Astrocyte (in vitro differentiated cells and primary cell): ENCODE results near the gene PEX14.

Experiments
- CTCF ChIP-seq: IDR thresholded peaks from 2 replicates; pipeline ENCODE4 v1.5.1; 2011; ENCODE audit warnings: low read depth, mild to moderate bottlenecking, inconsistent platforms, low read length, moderate library complexity; ENCODE audit not compliant: insufficient read depth
- EZH2 ChIP-seq: IDR thresholded peaks from 2 replicates; pipeline ENCODE4 v1.6.1; 2012; ENCODE audit warnings: mild to moderate bottlenecking, low read length, inconsistent platforms; ENCODE audit not compliant: insufficient read depth

DNA sequence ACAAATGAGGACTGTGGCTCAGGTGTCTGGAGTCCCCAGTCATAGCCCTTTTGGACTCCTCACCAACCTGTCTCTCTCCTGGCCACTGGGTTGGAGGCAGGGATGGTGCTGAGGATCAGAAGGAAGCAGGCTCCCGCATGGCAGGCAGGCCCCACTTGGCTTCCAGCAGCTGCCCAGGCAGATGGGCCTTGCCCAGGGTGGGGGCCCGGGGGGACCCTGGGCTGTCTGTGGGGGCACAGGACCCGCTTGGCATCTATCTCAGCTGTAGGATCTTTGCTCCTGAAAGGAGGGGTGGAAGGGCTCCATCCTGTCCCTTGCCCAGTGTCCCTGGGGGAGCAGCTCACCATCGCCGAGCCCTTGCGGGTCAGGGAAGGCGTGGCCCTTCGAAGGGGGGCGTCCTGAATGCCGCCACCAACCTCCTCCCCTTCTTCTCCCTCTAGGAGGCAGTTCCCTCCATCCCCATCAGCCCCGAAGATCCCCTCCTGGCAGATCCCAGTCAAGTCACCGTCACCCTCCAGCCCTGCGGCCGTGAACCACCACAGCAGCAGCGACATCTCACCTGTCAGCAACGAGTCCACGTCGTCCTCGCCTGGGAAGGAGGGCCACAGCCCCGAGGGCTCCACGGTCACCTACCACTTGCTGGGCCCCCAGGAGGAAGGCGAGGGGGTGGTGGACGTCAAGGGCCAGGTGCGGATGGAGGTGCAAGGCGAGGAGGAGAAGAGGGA, 154.5 kb downstream of the PEX14 start:
- no peak for TF ChIP-seq CTCF
- no peak for TF ChIP-seq EZH2
